Right lobe of liver (tissue), 6 donors: ENCODE data around the gene RNF225. TPM values are rescaled to one million over a fixed set of nuclear protein-coding genes. Genes with fewer than 3 reads are reported as not detected.

ENCODE experiments used
- ATAC-seq, 4 donors: fragments of 200-7000 bp; cut with Tn5 transposase; one replicate each; pipeline ENCODE4 v1.9.1; 2020; ENCODE audit warnings: mild to moderate bottlenecking in 4 of 4, moderate library complexity in 4 of 4
- DNase-seq, 3 donors: peaks; one replicate each; pipeline ENCODE4 v3.0.0-alpha.2; 2020
- H3K27ac ChIP-seq, 3 donors: fragments of 200-600 bp; one replicate each; pipeline ENCODE4 v1.8.0; 2022
- H3K27me3 ChIP-seq, 2 donors: fragments of 200-600 bp; one replicate each; pipeline ENCODE4 v1.8.0; 2022
- H3K36me3 ChIP-seq, 4 donors: fragments of 200-600 bp; sonication (generic) in 1 of 4; one replicate each; pipeline versions ENCODE4 v1.5.1 to v1.8.0; 2017 to 2022; ENCODE audit warnings: control low read depth in 1 of 4
- H3K4me1 ChIP-seq, 4 donors: fragments of 200-600 bp; sonication (generic) in 1 of 4; one replicate each; pipeline versions ENCODE4 v1.5.1 to v1.8.0; 2017 to 2022; ENCODE audit warnings: control low read depth in 1 of 4
- H3K4me3 ChIP-seq, 3 donors: fragments of 200-600 bp; one replicate each; pipeline ENCODE4 v1.8.0; 2022
- H3K9me3 ChIP-seq, 4 donors: fragments of 200-600 bp; sonication (generic) in 1 of 4; one replicate each; pipeline versions ENCODE4 v1.5.1 to v1.8.0; 2017 to 2022; ENCODE audit warnings: control low read depth in 1 of 4
- CTCF ChIP-seq, 4 donors: fragments of 200-600 bp in 3 of 4; fragments of 450-650 bp in 1 of 4; IDR thresholded peaks; one replicate each; pipeline versions ENCODE4 v1.5.1 to v1.8.0; 2016 to 2022; ENCODE audit warnings: antibody characterized with exemption in 4 of 4, mild to moderate bottlenecking in 2 of 4
- POLR2A ChIP-seq: fragments of 450-650 bp; IDR thresholded peaks from one replicate; pipeline ENCODE4 v1.6.1; 2017; ENCODE audit warnings: antibody characterized with exemption, mild to moderate bottlenecking
- WGBS: methylation state at CpG from one replicate; pipeline ENCODE4 v1.1.6; 2018; ENCODE audit warnings: low coverage, low lambda C conversion rate; ENCODE audit not compliant: insufficient coverage; ENCODE audit errors: missing lambda C conversion rate; 5-methylcytosine and 5-hydroxymethylcytosine counted together
- intact Hi-C, 2 donors: fragments of 100-400 bp; cut with DNase I; formaldehyde crosslinking; loops; one replicate each; pipeline versions ENCODE4 v1.11.2 to v1.14.1; 2022
- total RNA-seq, 6 experiments: library from RNA; depleted of rRNA in 2 of 6; stranded (reverse); fragments of >200 nt in 2 of 6; fragmentation: NEBNext Ultra II Directional in 3 of 6; extraction: Animal tissue kit (Norgen Biotek cat#: 25700) in 3 of 6; gene quantifications; one replicate each; pipeline versions ENCODE4 v1.1.0 to v1.2.4, GENCODE V29; 2016 to 2023
- donor health status: DM: no; HTN: yes; CAD: no.
- donor health status: DM: no; HTN: no; CAD: no.
- donor health status: DM: no; HTN: no; CAD: no.
- donor health status: DM: no; HTN: yes; CAD: no.
- donor health status: DM: no; HTN: yes; CAD: no.

The RNF225 gene
- total RNA-seq, 6 experiments from 2014 or later = not detected

GRCh38 chr19:58355908-58356765 is 39.3 kb upstream of the RNF225 start:
- H3K4me3 ChIP-seq = peak overlapping the region; percentile 6 to 31 (median 29)
- H3K36me3 ChIP-seq = no peaks in the 10 kb centered on the region
- H3K4me1 ChIP-seq = peaks cover 0 to 28% (median 14%) of the 10 kb centered on the region in 4 donors
- H3K9me3 ChIP-seq = no peaks in the 10 kb centered on the region
- no peak for TF ChIP-seq CTCF (IDR thresholded peaks at IDR 0.05)
- TF ChIP-seq POLR2A = no peak
- intact Hi-C loops = no loop called here
- H3K27ac ChIP-seq = no peak overlapping the region
- WGBS = no CpG with 5 or more reads among the region's 94 CpGs
- DNase-seq (peak in 1 of 3 donors; percentile 35), ATAC-seq (no peak)
- no peaks in the 10 kb centered on the region for H3K27me3 ChIP-seq

- TF ChIP-seq CTCF (IDR thresholded peaks at IDR 0.05) (no peak), POLR2A (no peak)
- Histone ChIP-seq H3K9me3 (no peaks in the 10 kb centered on the region), H3K27ac (no peak overlapping the region), H3K4me1 (peaks cover 0 to 28% (median 12%) of the 10 kb centered on the region in 4 donors), H3K27me3 (no peaks in the 10 kb centered on the region), H3K36me3 (no peaks in the 10 kb centered on the region), H3K4me3 (peak overlapping the region; percentile 6 to 31 (median 29))
- intact Hi-C loops = no loop called here
- DNase-seq (peak in 1 of 3 donors; percentile 54), ATAC-seq (no peak)
- no CpG with 5 or more reads among the region's 75 CpGs for WGBS
Measured at GRCh38 chr19:58356766-58357480, 38.5 kb upstream of the RNF225 start.

- 60% methylated on average over 6 of the region's 19 CpGs for WGBS
- H3K27me3 ChIP-seq = no peaks in the 10 kb centered on the region
- H3K9me3 ChIP-seq = no peaks in the 10 kb centered on the region
- no peak overlapping the region for H3K4me3 ChIP-seq
- DNase-seq = peak in 2 of 3 donors; percentile 18 to 22
- ATAC-seq = no peak
- intact Hi-C loops = no loop called here
- no peak overlapping the region for H3K27ac ChIP-seq
- peaks cover 0 to 28% (median 12%) of the 10 kb centered on the region in 4 donors for H3K4me1 ChIP-seq
- H3K36me3 ChIP-seq = no peaks in the 10 kb centered on the region
- no peak for TF ChIP-seq POLR2A
- no peak for TF ChIP-seq CTCF (IDR thresholded peaks at IDR 0.05)
Measured at GRCh38 chr19:58357481-58358145, 37.8 kb upstream of the RNF225 start.

- Histone ChIP-seq H3K4me1 (no peaks in the 10 kb centered on the region), H3K4me3 (peak overlapping the region; percentile 81 to 94 (median 83)), H3K27me3 (no peaks in the 10 kb centered on the region), H3K9me3 (no peaks in the 10 kb centered on the region), H3K27ac (peak overlapping the region; percentile 81 to 90 (median 88)), H3K36me3 (no peaks in the 10 kb centered on the region)
- DNase-seq (peak in 2 of 3 donors; percentile 44 to 61), ATAC-seq (peak in 3 of 4 donors; percentile 10 to 42 (median 29))
- no peak for TF ChIP-seq POLR2A
- TF ChIP-seq CTCF (IDR thresholded peaks at IDR 0.05) = no peak
- intact Hi-C loops = no loop called here
- WGBS = 4% methylated on average over 23 of the region's 28 CpGs
Measured at GRCh38 chr19:58361900-58362271, 33.6 kb upstream of the RNF225 start.
